ENCODE measurements around the gene CLK2.
A peak's percentile ranks its signal among the peaks of the same experiment; 100 is the strongest.

The CLK2 gene

GRCh38 chr1:155307247-155307740 is 34.0 kb upstream of the CLK2 start:
- H3K27me3 ChIP-seq (ENCODE audit: control insufficient read depth in 3 of 3, insufficient read depth in 3 of 3, low read depth in 1 of 3, low read length in 3 of 3), result no peaks in the 10 kb centered on the region
- H3K36me3 ChIP-seq (replicated peaks in 1 of 2; ENCODE audit: control insufficient read depth in 2 of 2, insufficient read depth in 2 of 2, low read length in 2 of 2), result peaks cover 11 to 28% of the 10 kb centered on the region in 2 donors
- no peak overlapping the region for H3K23ac ChIP-seq (ENCODE audit: low read depth, low read length, poor library complexity)
- no peak overlapping the region for H2BK15ac ChIP-seq (ENCODE audit: low read length)
- H3K4me2 ChIP-seq (ENCODE audit: insufficient read depth, low read length, poor library complexity, severe bottlenecking), result no peak overlapping the region
- H3K18ac ChIP-seq (ENCODE audit: low read length), result no peak overlapping the region
- H2AFZ ChIP-seq (ENCODE audit: low read length), result no peak overlapping the region
- DNase-seq (ENCODE audit: low spot score), result no peak
- no peak overlapping the region for H3K14ac ChIP-seq (ENCODE audit: low read length)
- no CpG with 5 or more reads among the region's 6 CpGs for WGBS, 2 donors (ENCODE audit: extremely low coverage in 2 of 2, insufficient read length in 2 of 2, insufficient replicate concordance in 1 of 2)
- peak overlapping the region; percentile 34 for H2AK5ac ChIP-seq (ENCODE audit: low read depth, low read length)
- no peak overlapping the region for H2BK5ac ChIP-seq (ENCODE audit: low read length)
- no peak overlapping the region for H2BK12ac ChIP-seq (ENCODE audit: low read length)
- no peak overlapping the region for H3K4me3 ChIP-seq (ENCODE audit: low read length in 2 of 2)
- H4K8ac ChIP-seq (ENCODE audit: low read depth, low read length), result no peak overlapping the region
- no peaks in the 10 kb centered on the region for H3K9me3 ChIP-seq (replicated peaks in 1 of 2; ENCODE audit: control insufficient read depth in 2 of 2, insufficient read depth in 1 of 2, low read depth in 1 of 2, low read length in 2 of 2)
- H3K9ac ChIP-seq (ENCODE audit: low read depth, low read length, poor library complexity), result no peak overlapping the region
- H2BK120ac ChIP-seq (ENCODE audit: low read depth, low read length), result no peak overlapping the region
- H4K91ac ChIP-seq (ENCODE audit: low read depth, low read length, poor library complexity), result no peak overlapping the region
- H3K4me1 ChIP-seq (ENCODE audit: control insufficient read depth in 2 of 2, insufficient read depth in 1 of 2, low read depth in 1 of 2, low read length in 2 of 2), result peaks cover 17 to 21% of the 10 kb centered on the region in 2 donors
- H3K4ac ChIP-seq (ENCODE audit: low read length), result no peak overlapping the region
- H3K27ac ChIP-seq (replicated peaks; ENCODE audit: low read length), result peak overlapping the region; percentile 87
- peaks cover 9% of the 10 kb centered on the region for H3K79me1 ChIP-seq (ENCODE audit: low read depth, low read length)

DNA sequence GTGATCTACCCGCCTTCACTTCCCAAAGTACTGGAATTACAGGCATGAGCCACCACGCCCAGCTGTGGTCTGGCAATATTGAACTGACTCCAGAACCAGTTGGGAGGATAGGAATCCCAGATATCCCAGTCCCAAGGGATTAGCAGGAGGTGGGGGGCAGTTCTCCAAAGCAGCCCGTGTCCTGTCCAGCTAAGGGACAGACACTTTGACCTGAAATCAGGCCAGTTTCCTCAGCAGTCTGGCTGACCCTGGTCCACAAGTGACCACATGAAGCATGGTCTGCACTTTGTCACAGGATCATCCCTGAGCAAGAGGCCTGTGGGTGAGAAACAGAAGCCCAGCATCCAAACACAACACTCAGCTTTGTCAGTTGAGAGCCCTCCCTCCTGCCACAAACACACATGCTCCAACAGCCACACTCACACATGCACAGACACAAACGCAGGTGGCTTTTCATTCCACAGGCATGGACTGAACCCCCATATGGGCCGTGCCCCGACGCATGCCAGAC is 32.6 kb upstream of the CLK2 start:
- Histone ChIP-seq H4K91ac (ENCODE audit: low read depth, low read length, poor library complexity) (no peak overlapping the region), H3K27me3 (ENCODE audit: control insufficient read depth in 3 of 3, insufficient read depth in 3 of 3, low read depth in 1 of 3, low read length in 3 of 3) (no peaks in the 10 kb centered on the region), H2BK120ac (ENCODE audit: low read depth, low read length) (no peak overlapping the region), H3K4me2 (ENCODE audit: insufficient read depth, low read length, poor library complexity, severe bottlenecking) (no peak overlapping the region), H3K23ac (ENCODE audit: low read depth, low read length, poor library complexity) (no peak overlapping the region), H3K9me3 (replicated peaks in 1 of 2; ENCODE audit: control insufficient read depth in 2 of 2, insufficient read depth in 1 of 2, low read depth in 1 of 2, low read length in 2 of 2) (no peaks in the 10 kb centered on the region), H3K36me3 (replicated peaks in 1 of 2; ENCODE audit: control insufficient read depth in 2 of 2, insufficient read depth in 2 of 2, low read length in 2 of 2) (peaks cover 6 to 15% of the 10 kb centered on the region in 2 donors), H2BK12ac (ENCODE audit: low read length) (peak overlapping the region; percentile 0), H2AFZ (ENCODE audit: low read length) (peak overlapping the region; percentile 73), H2BK15ac (ENCODE audit: low read length) (no peak overlapping the region), H3K4ac (ENCODE audit: low read length) (no peak overlapping the region), H2AK5ac (ENCODE audit: low read depth, low read length) (peak overlapping the region; percentile 0), H3K9ac (ENCODE audit: low read depth, low read length, poor library complexity) (no peak overlapping the region), H3K4me3 (ENCODE audit: low read length in 2 of 2) (no peak overlapping the region), H3K79me1 (ENCODE audit: low read depth, low read length) (peaks cover 9% of the 10 kb centered on the region), H2BK5ac (ENCODE audit: low read length) (no peak overlapping the region), H3K27ac (replicated peaks; ENCODE audit: low read length) (no peak overlapping the region), H3K4me1 (ENCODE audit: control insufficient read depth in 2 of 2, insufficient read depth in 1 of 2, low read depth in 1 of 2, low read length in 2 of 2) (peaks cover 17 to 18% of the 10 kb centered on the region in 2 donors), H3K18ac (ENCODE audit: low read length) (peak overlapping the region; percentile 55), H4K8ac (ENCODE audit: low read depth, low read length) (no peak overlapping the region), H3K14ac (ENCODE audit: low read length) (no peak overlapping the region)
- WGBS, 2 donors (ENCODE audit: extremely low coverage in 2 of 2, insufficient read length in 2 of 2, insufficient replicate concordance in 1 of 2), result no CpG with 5 or more reads among the region's 7 CpGs
- DNase-seq (ENCODE audit: low spot score), result no peak

- Histone ChIP-seq H3K23ac (ENCODE audit: low read depth, low read length, poor library complexity) (no peak overlapping the region), H2BK5ac (ENCODE audit: low read length) (no peak overlapping the region), H3K36me3 (replicated peaks in 1 of 2; ENCODE audit: control insufficient read depth in 2 of 2, insufficient read depth in 2 of 2, low read length in 2 of 2) (peaks cover 0 to 2% of the 10 kb centered on the region in 2 donors), H2AFZ (ENCODE audit: low read length) (no peak overlapping the region), H4K8ac (ENCODE audit: low read depth, low read length) (no peak overlapping the region), H3K9me3 (replicated peaks in 1 of 2; ENCODE audit: control insufficient read depth in 2 of 2, insufficient read depth in 1 of 2, low read depth in 1 of 2, low read length in 2 of 2) (no peaks in the 10 kb centered on the region), H3K4me2 (ENCODE audit: insufficient read depth, low read length, poor library complexity, severe bottlenecking) (no peak overlapping the region), H2BK12ac (ENCODE audit: low read length) (peak overlapping the region; percentile 75), H3K4me3 (ENCODE audit: low read length in 2 of 2) (no peak overlapping the region), H2BK120ac (ENCODE audit: low read depth, low read length) (no peak overlapping the region), H2BK15ac (ENCODE audit: low read length) (peak overlapping the region; percentile 76), H3K14ac (ENCODE audit: low read length) (no peak overlapping the region), H3K18ac (ENCODE audit: low read length) (no peak overlapping the region), H3K9ac (ENCODE audit: low read depth, low read length, poor library complexity) (no peak overlapping the region), H3K79me1 (ENCODE audit: low read depth, low read length) (peaks cover 1% of the 10 kb centered on the region), H4K91ac (ENCODE audit: low read depth, low read length, poor library complexity) (no peak overlapping the region), H3K27me3 (ENCODE audit: control insufficient read depth in 3 of 3, insufficient read depth in 3 of 3, low read depth in 1 of 3, low read length in 3 of 3) (no peaks in the 10 kb centered on the region), H2AK5ac (ENCODE audit: low read depth, low read length) (no peak overlapping the region), H3K4ac (ENCODE audit: low read length) (peak overlapping the region; percentile 43), H3K4me1 (ENCODE audit: control insufficient read depth in 2 of 2, insufficient read depth in 1 of 2, low read depth in 1 of 2, low read length in 2 of 2) (peaks cover 8 to 10% of the 10 kb centered on the region in 2 donors), H3K27ac (replicated peaks; ENCODE audit: low read length) (no peak overlapping the region)
- DNase-seq (ENCODE audit: low spot score), result no peak
- no CpG with 5 or more reads among the region's 11 CpGs for WGBS, 2 donors (ENCODE audit: extremely low coverage in 2 of 2, insufficient read length in 2 of 2, insufficient replicate concordance in 1 of 2)
These were observed 31.3 kb upstream of the CLK2 start for GRCh38 chr1:155304558-155305063.

DNA sequence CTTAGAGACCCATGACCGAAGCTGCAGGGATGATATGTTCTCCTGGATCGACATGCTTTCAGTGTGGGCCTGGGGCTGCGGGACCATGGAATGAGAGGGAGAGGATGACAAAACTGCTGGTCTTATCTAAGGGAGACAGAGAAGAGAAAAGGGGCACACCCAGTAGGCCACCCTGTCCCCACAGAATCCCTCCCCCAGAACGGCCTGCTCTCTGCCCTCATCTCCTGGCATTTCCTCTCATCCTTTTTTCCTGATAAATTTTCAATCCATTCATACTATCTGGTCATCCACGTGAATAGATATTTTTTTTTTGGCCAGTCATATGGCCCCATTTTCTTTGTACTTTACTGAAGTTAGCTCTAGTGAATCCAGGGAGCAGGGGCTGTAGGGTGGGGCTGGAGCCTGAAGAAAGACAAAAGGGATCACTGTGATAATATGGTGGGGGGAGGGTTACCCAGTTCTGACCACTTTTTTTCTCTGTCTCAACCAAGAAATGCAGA is 28.1 kb upstream of the CLK2 start, which contains the start of gene PKLR:
Gene PKLR, minus strand, starts transcription at position 97 of the 500 bp plus-strand sequence. Its CDS starts 43 bp downstream, at position 54.
- WGBS, 2 donors (ENCODE audit: extremely low coverage in 2 of 2, insufficient read length in 2 of 2, insufficient replicate concordance in 1 of 2), result no CpG with 5 or more reads among the region's 5 CpGs
- no peaks in the 10 kb centered on the region for H3K36me3 ChIP-seq (replicated peaks in 1 of 2; ENCODE audit: control insufficient read depth in 2 of 2, insufficient read depth in 2 of 2, low read length in 2 of 2)
- no peaks in the 10 kb centered on the region for H3K79me1 ChIP-seq (ENCODE audit: low read depth, low read length)
- H3K4me2 ChIP-seq (ENCODE audit: insufficient read depth, low read length, poor library complexity, severe bottlenecking), result no peak within 1 kb of the TSS
- H4K8ac ChIP-seq (ENCODE audit: low read depth, low read length), result no peak within 1 kb of the TSS
- H2AK5ac ChIP-seq (ENCODE audit: low read depth, low read length), result peak within 1 kb of the TSS; percentile 89
- peaks cover 0 to 6% (median 2%) of the 10 kb centered on the region in 3 experiments for H3K27me3 ChIP-seq (ENCODE audit: control insufficient read depth in 3 of 3, insufficient read depth in 3 of 3, low read depth in 1 of 3, low read length in 3 of 3)
- H3K4ac ChIP-seq (ENCODE audit: low read length), result no peak within 1 kb of the TSS
- H3K18ac ChIP-seq (ENCODE audit: low read length), result peak within 1 kb of the TSS; percentile 31
- H2BK5ac ChIP-seq (ENCODE audit: low read length), result no peak within 1 kb of the TSS
- H2BK15ac ChIP-seq (ENCODE audit: low read length), result peak within 1 kb of the TSS; percentile 88
- H3K23ac ChIP-seq (ENCODE audit: low read depth, low read length, poor library complexity), result no peak within 1 kb of the TSS
- DNase-seq (ENCODE audit: low spot score), result no peak
- peaks cover 5 to 6% of the 10 kb centered on the region in 2 donors for H3K4me1 ChIP-seq (ENCODE audit: control insufficient read depth in 2 of 2, insufficient read depth in 1 of 2, low read depth in 1 of 2, low read length in 2 of 2)
- H3K4me3 ChIP-seq (ENCODE audit: low read length in 2 of 2), result no peak within 1 kb of the TSS
- H4K91ac ChIP-seq (ENCODE audit: low read depth, low read length, poor library complexity), result no peak within 1 kb of the TSS
- no peaks in the 10 kb centered on the region for H3K9me3 ChIP-seq (replicated peaks in 1 of 2; ENCODE audit: control insufficient read depth in 2 of 2, insufficient read depth in 1 of 2, low read depth in 1 of 2, low read length in 2 of 2)
- peak within 1 kb of the TSS; percentile 49 for H2AFZ ChIP-seq (ENCODE audit: low read length)
- peak within 1 kb of the TSS; percentile 31 for H2BK12ac ChIP-seq (ENCODE audit: low read length)
- no peak within 1 kb of the TSS for H3K27ac ChIP-seq (replicated peaks; ENCODE audit: low read length)
- peak within 1 kb of the TSS; percentile 38 for H3K9ac ChIP-seq (ENCODE audit: low read depth, low read length, poor library complexity)
- no peak within 1 kb of the TSS for H3K14ac ChIP-seq (ENCODE audit: low read length)
- no peak within 1 kb of the TSS for H2BK120ac ChIP-seq (ENCODE audit: low read depth, low read length)

Data from neuronal stem cell (in vitro differentiated cells).